Measurements from ENCODE around the gene TXNRD2.
"Not testable (repeated sequence)": the region's sequence is repeated elsewhere in the genome, so short reads cannot be mapped to it uniquely, and the experiment has no call there.

TXNRD2 gene

DNA sequence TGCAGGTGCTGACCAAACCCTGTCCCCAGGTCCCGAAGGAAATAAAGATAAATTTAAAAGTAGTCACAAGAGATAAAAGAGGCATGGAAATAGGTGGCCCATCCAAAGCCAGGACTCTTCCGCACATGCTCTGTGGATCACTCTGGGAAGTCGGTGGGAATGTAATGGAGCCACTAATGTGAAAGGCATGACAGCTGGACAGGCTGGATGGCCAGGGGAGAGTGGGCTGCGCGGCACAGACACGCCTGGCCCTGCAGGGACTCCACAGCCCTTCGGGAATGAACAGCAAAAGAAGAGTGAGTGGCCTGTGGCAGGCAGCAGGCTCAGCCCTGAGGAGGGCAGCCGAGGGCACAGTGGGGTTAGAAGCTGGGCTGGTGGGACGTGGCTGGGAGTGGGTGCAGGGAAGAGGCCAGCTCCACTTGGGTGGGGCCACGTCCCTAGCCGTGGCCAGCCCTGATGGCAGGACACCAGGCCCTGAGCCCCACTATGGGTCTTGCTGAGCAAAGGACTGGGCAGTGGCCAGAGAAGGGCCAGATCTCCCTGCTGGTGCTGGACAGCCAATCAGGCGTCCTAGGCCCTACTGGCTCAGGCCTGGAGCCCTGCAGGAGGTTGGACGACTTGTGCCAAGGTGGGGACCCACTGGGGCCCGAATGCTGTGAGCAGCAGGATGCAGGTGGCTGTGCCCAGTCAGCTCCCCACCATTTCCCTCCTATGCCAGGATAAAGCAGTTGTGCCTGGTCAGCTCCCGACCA is 55.6 kb downstream of the TXNRD2 start:
- DNase-seq, result no peak

DNA sequence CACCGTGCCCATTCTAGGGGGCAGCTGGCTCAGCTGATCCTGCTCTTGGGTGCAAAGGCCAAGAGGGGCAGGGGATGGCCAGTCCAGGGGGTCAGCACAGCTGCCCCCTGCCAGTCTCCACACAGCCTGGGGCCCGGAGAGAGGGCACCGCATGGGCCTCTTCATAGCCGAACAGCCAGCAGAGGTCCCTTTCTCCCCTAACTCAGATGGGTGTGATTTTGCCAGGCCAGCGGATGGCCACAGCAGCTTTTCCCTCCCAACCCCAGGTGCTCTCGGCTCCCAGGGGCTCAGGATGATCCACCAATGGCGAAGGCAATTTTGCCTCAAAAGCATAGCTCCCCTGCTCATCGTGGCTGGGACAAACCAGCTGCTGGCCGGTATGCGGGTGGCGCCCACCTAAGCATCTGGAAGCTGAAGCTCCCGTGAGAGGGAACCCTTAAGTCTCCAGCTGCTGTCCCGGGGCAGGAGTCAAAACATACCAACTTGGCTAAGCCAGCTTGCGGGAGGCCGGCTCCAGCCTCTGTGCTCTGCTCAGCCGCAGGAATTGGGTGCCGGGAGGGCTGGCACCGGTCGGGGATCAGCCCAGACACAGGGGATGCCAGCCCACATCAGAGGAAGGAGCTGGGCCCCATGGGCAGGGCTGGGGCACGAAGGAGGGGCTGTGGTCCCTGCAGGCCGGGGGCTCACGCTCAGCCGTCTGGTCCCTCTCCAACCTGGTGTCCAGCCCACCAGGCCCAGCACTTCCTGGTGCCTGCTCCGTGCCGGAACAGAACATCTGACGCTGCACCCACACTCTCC is 56.5 kb downstream of the TXNRD2 start:
- peak; percentile 25 for DNase-seq

- no peak for DNase-seq
These were observed 57.3 kb downstream of the TXNRD2 start for GRCh38 chr22:19884161-19884953.

- not testable (repeated sequence) for DNase-seq
These were observed 58.2 kb downstream of the TXNRD2 start for GRCh38 chr22:19883446-19883845.

DNA sequence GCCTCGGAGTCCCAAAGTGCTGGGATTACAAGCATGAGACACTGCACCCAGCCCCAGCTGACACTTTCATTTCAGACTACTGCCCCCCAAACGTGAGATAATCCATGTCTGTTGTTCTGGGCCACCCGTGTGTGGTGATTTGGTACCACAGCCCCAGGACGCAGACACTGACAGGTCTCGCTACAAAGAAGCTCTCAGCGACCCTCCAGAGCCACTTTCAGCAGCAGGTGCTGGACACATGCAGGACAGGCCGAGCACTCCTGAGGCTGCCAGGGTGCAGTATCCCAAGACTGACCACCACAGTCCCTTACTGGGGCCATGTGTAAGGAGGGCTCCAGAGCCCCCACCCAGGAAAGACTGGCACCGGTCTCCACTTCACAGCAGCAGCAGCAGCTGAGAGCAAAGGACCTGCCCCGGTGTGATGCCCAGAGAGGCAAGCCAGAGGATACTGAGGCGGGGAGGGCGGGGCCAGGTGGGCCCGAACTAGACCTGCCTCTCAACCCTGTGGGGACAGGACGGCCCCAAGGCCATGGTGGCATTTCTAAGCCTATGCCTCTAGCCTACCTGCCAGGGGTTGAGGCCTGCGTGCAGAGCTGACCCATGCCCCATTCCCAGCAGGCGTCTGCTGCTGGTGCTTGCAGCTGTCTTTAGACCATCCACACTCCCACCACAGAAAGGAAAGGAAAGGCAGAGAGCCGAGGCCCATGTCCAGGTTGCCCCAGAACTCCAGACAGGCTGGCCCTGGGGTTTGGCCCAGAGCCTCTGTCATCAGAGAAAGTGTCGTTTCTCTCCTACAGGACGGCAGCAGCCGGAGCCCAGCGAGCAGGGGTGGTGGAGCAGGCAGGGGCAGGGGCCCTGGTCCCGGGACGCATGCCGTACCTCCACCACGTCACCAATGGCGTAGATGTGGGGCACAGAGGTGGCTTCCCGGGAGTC is 58.9 kb downstream of the TXNRD2 start:
- peak; percentile 1 for DNase-seq

GRCh38 chr22:19880786-19881569 is 60.6 kb downstream of the TXNRD2 start:
- DNase-seq, result no peak

- no peak for DNase-seq
These were observed 61.4 kb downstream of the TXNRD2 start for GRCh38 chr22:19879992-19880785.

- DNase-seq, result no peak
These were observed 62.0 kb downstream of the TXNRD2 start for GRCh38 chr22:19879643-19879991.

- peak; percentile 1 for DNase-seq
These were observed 62.4 kb downstream of the TXNRD2 start for GRCh38 chr22:19879246-19879570.

GRCh38 chr22:19878461-19879245 is 63.0 kb downstream of the TXNRD2 start:
- DNase-seq, result peak; percentile 1

GRCh38 chr22:19877626-19878339 is 63.8 kb downstream of the TXNRD2 start:
- DNase-seq, result peak; percentile 0

GRCh38 chr22:19876941-19877625 is 64.5 kb downstream of the TXNRD2 start:
- peak; percentile 0 for DNase-seq

GRCh38 chr22:19876314-19876940 is 65.2 kb downstream of the TXNRD2 start:
- peak; percentile 1 for DNase-seq

DNA sequence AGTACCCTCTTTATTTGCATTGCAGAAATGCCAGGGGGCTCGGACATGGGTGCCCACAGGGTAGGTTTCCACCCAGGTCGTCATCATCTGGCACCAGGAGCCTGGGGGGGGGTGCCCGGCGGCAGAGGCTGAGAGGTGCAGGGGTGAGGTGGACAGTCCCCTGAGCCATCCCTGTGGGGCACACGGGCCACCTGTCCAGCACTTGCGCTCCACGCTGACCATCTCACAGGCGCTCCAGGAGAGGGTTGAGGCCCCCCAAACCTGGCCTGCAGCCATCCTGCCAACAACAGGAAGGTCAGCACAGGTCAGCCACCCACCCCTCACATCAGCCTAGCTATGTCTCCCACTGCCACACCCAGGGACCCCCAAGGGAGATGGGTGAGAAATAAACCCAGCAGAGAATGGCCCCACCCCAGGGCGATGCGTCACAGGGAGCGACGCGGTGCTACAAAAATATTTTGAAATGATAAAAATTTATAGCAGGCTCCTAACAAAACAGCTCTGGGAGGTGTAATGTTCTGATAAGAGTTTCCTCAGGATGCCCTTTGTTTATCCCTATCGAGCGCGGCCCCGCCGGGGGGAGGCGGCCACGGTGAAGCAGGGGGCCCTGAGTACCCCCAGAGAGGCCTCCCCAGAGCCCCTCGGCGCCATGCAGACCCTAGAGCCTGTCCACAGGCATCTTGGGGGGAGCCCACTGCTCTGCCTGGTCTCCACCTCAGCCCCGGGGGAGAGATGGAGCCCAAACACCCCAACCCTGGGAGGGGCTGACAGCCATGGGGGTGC is 65.9 kb downstream of the TXNRD2 start:
- peak; percentile 1 for DNase-seq

- DNase-seq, result no peak
These were observed 66.5 kb downstream of the TXNRD2 start for GRCh38 chr22:19875061-19875530.

DNA sequence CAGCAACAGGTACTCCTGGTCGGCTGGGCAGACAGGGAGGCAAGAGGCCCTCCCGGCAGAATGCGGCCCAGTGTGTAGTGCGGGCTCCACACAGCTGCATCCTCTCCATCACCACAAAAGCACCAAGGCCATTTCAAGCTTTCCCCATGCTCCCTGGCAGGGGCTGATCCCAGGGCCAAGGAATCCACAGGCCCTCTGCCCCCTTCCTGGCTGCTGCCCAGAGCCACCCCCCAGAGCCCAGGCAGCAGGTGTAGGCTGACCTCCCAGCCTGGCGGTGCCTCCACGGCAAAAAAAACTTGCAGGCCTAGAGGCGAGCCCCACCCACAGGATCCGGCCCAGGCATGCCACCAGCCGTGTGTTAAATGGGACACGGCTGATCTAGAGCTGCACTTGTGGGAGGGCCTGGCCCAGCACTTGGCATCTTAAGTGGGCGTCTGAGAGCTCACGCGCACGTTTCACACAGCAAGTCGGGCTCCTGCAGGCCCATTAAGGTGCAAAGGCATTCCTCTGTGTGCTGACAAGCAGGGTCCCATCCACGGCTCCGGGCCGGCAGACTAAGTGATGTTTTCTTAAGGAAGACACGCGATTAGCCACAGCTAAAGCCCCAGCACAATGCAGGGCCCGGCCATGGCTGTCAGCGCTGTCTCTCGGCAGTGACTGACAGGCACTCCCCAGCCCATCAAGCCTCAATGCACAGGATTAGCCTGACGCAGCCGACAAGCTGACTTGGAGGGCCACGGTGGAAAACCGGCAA is 67.1 kb downstream of the TXNRD2 start:
- peak; percentile 51 for DNase-seq

All from activated CD4-positive, alpha-beta T cell treated with anti-CD3 and anti-CD28 coated beads for 48 hours (primary cell).